ENCODE measurements around the gene TMEM140. TPM values are rescaled to one million over a fixed set of nuclear protein-coding genes. Genes with fewer than 3 reads are reported as not detected.

TMEM140 gene
- total and polyA plus RNA-seq, 9 of the 15 experiments (the other 6 are each of a cell fraction or from before 2014, with no cell fraction given), result 0.03 to 0.82 (median 0.23) TPM

GRCh38 chr7:135162382-135163001, 14.6 kb downstream of the TMEM140 start (continued):
- TF ChIP-seq REST (IDR thresholded peaks at IDR 0.05; ENCODE audit: borderline replicate concordance) (no peak), REST (CRISPR knock-in tag; IDR thresholded peaks at IDR 0.05; ENCODE audit: low read depth) (no peak), TGIF2 (CRISPR knock-in tag; IDR thresholded peaks at IDR 0.05) (no peak), ZNF780A (CRISPR knock-in tag; IDR thresholded peaks at IDR 0.05) (no peak), HDAC6 (IDR thresholded peaks at IDR 0.05; ENCODE audit: low read depth, low read length) (no peak), ID3 (CRISPR knock-in tag; IDR thresholded peaks at IDR 0.05) (no peak), ID3 (tag; IDR thresholded peaks at IDR 0.05) (0 out of 2 replicates have a peak, but pooled peaks have one; percentile 13), NCOR1 (IDR thresholded peaks at IDR 0.05) (no peak), HMGXB4 (CRISPR knock-in tag; IDR thresholded peaks at IDR 0.05) (no peak), MXD1 (CRISPR knock-in tag; IDR thresholded peaks at IDR 0.05; ENCODE audit: borderline replicate concordance, poor library complexity, severe bottlenecking) (no peak), ZNF253 (CRISPR knock-in tag; conservative IDR thresholded peaks at IDR 0.05) (no peak), PTRF (tag; IDR thresholded peaks at IDR 0.05) (no peak), HSF4 (CRISPR knock-in tag; IDR thresholded peaks at IDR 0.05; ENCODE audit: borderline replicate concordance) (no peak), ZNF3 (CRISPR knock-in tag; IDR thresholded peaks at IDR 0.05) (no peak), ZC3H11A (IDR thresholded peaks at IDR 0.05; ENCODE audit: low read depth, low read length) (no peak), ZNF740 (CRISPR knock-in tag; IDR thresholded peaks at IDR 0.05) (no peak), ZNF740 (tag; IDR thresholded peaks at IDR 0.05) (no peak)

Data from K562 (cell line).